GM21576 (cell line): ENCODE results near the gene CEP192.

Source experiments
- ATAC-seq: cut with Tn5 transposase; IDR thresholded peaks from one replicate; pipeline ENCODE4 v1.9.1; 2021; ENCODE audit warnings: mild to moderate bottlenecking, moderate library complexity; ENCODE audit not compliant: unreplicated experiment

Gene CEP192

GRCh38 chr18:13136904-13137669, 145.9 kb downstream of the CEP192 start:
- no peak for ATAC-seq

DNA sequence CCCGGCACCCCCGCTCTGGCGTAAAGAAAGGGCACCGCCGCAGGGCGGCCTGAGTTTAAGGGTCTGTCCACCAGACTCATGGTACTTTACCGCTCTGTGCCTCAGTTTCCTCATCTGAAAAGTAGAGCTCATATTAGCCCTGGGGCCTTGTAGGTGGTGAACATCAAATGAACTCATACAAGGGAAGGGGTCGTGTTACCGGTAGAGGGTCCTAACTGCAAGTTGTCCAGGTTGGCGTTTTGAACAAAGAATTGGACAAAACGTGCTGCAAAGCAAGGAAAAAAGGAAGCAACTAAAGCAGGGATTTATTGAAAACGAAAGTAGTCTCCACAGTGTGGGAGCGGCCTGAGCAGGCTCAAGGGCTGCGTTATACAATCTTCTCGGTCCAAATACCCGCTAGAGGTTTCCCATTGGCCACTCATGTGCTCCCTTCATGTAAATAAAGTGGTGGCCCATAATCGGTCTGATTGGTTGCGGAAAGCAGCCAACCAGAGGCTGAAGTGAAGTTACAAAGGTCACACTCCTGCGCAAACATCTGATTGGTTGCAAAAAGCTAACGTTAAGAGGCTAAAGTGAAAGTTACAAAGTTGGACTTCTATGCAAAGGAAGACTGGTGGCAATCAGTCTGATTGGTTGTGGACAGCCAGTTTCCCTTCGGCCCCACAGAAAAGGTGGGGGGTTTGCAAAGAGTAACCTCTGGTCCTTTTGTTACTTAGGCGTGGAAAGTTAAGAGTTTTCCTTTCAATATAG, 146.7 kb downstream of the CEP192 start:
- no peak for ATAC-seq

- ATAC-seq = no peak
Observed at GRCh38 chr18:13138420-13139139, 147.4 kb downstream of the CEP192 start.

DNA sequence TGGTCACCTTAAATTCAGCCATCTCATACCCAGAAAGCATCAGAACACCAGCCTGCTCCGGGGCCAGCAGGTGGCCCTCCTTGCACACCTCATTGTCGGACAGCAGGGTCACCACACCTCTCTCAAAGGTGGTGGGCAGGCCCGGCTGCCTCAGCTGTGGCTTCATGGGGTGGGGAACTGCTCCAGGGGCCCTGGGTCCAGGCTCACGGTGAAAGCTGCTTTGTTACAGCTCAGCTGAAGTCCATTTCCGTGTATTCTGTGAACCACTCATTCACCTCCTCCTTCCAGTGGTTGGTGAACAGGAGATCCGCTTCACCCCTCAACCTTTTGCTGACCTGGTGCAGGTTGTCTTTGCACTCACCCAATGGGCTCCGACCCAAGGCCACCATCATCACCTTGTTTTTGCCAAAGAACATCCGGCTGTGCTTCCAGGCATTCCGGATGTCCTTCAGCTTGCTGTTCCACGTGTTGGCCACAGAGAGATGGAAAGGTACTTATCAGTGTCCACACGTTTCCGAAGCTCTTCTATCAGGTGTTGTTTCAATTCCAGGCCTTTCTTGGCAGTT, 148.8 kb downstream of the CEP192 start:
- ATAC-seq = no peak

DNA sequence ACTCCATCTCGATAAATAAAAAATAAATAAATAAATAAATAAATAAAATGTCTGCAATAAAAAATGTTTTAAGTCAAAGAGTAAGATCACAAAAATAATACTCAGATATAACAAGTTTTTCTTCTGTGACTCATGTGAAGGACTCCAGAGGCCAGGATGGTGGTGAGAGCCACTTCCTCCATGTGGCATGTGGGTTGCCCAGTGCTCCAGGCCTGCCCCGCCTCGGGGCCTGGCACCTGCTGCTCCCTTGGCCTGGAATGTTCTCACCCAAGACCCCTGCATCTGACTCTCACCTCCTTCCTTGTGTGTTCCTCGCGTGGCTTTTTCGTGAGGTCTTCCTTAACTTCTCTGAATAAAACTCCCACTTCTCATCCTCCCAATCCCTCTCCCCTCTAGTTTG, 150.0 kb downstream of the CEP192 start:
- no peak for ATAC-seq

DNA sequence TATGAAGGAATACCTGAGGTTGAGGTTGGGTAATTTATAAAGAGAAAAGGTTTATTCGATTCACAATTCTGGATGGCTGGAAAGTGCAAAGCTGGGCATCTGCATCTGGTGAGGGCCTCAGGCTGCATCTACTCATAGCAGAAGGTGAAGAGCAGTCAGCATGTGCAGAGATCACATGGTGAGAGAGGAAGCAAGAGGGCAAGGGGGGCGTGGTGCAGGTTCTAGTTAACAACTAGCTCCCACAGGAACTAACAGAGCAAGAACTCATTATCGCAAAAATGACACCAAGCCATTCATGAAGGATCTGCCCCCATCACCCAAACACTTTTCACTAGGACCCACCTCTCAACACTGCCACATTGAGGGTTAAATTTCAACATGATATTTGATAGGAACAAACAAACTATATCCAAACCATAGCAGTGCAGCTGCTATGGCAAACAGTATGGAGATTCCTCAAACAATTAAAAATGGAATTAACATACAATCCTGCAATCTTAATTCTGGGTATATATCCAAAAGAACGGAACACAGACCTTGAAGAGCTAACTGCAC, 154.6 kb downstream of the CEP192 start:
- ATAC-seq = no peak

GRCh38 chr18:13147130-13147529, 156.0 kb downstream of the CEP192 start:
- ATAC-seq = no peak

GRCh38 chr18:13151656-13152055, 160.5 kb downstream of the CEP192 start:
- ATAC-seq = no peak

GRCh38 chr18:13158428-13158827, 167.3 kb downstream of the CEP192 start:
- ATAC-seq = no peak

DNA sequence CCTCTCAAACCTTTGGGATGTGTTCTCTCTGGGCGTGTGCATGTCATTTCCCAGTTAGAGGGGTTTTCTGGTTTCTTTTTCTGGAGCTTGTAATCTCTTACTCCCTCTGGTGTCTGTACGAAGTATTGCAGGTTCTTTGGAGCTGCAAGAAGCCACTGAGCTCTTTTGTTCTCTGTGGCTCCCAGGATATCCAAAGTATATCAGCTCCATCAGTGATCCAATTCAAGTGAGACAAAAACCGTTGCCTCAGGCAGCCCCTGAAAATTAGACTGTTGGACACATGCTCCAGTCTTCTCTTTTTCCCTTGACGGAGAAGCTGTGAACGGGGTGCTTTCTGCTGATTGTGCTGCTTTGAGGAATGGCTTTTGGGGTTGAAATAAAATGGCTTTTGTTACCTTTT, 168.4 kb downstream of the CEP192 start:
- no peak for ATAC-seq

DNA sequence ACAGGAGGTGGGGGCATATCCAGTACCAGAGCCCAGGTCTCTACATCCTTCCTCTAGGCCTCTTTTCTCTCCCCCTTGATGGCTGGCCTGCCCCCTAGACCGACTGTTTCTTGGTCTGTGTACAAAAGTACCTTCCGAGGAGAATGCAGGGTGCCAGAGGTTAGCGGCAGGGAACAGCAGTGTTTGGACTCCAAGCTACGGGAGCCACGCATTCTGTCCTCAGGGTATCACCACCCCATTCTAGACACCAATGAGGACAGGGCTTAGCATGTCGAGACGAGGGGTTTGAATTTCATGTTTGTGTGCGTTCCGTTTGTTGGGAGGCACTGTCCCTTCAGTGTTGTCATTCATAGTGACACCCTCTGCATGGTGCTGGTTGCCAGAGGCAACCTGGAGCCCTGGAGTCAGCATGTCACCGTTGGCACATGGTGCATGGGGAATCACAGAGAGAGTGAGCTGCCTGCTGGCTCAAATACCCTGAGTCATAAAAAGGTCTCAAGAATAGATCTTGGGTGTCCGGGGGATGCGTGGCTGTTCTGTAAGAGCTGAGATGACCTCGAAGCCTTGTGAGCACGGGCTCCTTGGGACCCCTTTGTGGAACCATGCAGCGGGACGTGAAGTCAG, 170.2 kb downstream of the CEP192 start:
- ATAC-seq = no peak

DNA sequence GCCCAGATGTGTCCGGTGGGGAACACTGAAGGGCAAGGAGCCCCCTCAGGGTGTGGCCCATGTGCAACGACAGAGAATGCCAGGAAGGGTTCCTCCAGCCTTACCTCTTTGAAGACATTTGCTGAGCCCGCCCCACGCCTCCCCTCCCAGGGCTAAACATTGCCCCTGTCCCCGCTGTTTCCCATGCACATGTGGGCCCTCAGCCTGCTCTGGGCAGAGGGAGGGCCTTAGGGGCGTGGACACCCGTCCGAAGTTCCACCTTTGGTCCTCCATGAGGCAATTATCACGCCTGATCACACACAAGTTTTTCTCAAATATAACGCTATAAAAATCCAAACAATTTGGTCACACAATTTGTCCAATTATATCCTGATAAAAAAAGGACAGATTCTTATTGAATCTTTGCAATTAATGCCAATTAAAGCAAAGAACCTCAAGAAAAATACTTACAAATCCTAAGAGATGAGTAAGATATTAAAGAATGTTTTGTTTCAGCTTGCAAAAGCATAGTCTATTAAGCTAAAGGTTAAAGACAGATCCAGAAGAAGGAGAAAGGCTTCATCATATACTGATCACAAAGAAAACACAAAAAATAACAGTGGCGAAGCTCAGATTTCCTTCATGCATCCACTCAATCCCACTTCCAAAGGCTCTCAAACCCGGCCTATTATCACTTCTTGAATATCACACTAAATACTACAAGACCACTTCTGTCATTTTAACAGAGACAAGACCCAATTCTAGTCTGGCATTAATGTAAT, 172.2 kb downstream of the CEP192 start:
- ATAC-seq = no peak

DNA sequence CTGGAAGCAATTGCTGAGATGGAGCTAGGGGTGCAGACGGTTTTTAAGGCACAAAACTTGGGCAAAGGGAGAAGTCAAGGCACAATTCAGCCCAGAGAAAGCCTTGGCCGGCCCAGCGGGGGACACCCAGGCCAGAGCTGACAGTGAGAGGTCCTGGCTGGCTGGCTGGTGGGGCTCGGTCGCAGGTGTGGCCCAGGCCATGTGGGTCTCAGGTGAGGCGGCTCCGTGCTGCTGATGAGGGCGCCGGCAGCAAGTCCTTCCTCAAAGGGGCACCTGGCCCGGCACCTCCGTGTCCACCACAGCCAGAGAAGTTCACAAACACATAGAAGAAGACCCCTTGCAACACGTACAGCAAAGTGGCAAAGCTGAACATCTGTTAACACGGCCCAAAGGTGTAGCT, 173.2 kb downstream of the CEP192 start:
- ATAC-seq = no peak

GRCh38 chr18:13165636-13166423, 174.7 kb downstream of the CEP192 start:
- ATAC-seq = no peak

DNA sequence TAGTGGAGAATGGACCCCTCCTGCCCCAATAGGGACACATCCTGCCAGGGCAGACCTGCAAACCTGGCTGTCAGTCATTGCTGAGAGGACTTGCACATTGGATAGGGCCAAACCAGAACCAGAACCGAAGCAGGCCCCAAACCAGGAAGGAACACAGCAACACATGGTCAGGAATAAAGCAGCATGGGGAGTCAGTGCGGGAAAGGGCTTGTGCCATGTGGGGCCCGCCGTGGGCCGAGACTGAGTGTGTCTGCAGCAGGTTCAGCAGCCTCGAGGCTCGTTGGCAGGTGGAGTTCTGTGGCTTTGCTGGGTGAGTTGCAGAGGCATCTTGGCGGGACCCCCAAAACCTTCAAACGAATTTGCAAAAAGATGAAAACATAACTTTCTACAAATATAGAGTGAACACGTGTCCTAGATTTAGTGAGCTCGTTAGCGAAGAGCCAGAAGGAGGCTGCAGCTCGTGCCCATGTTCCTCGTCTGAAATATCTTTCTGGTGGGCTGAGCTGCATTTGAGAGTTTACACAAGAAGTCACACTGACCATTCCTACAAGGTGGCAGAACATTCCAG, 182.5 kb downstream of the CEP192 start:
- ATAC-seq = no peak
